ENCODE results near the gene MSRB3.

DNA sequence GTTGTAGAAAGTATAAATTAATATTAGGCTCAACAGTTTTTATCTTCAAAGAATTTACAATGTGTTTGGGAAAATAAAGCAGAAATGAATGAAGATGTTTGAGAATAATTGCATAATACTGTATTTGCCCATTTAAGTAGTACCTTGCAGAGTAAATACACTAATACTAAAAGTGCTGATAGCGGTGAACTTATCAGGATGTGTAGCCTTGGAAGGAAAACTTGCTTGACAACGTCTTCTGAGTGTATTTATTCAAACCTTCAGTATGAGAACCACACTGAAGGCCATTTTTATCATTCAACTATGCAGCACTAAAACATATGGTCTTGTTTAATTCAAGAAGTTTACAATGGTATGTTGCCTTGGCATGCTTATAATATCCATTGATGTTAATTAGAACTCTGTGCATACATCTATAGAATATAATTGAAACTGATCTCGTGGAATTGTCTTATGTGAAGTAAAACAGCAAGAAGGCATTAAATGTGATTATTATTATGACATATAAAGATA is 41.3 kb downstream of the MSRB3 start:
- no peak for TF ChIP-seq POLR2A (IDR thresholded peaks at IDR 0.05)
- TF ChIP-seq, protein P1, sequence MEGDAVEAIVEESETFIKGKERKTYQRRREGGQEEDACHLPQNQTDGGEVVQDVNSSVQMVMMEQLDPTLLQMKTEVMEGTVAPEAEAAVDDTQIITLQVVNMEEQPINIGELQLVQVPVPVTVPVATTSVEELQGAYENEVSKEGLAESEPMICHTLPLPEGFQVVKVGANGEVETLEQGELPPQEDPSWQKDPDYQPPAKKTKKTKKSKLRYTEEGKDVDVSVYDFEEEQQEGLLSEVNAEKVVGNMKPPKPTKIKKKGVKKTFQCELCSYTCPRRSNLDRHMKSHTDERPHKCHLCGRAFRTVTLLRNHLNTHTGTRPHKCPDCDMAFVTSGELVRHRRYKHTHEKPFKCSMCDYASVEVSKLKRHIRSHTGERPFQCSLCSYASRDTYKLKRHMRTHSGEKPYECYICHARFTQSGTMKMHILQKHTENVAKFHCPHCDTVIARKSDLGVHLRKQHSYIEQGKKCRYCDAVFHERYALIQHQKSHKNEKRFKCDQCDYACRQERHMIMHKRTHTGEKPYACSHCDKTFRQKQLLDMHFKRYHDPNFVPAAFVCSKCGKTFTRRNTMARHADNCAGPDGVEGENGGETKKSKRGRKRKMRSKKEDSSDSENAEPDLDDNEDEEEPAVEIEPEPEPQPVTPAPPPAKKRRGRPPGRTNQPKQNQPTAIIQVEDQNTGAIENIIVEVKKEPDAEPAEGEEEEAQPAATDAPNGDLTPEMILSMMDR (IDR thresholded peaks at IDR 0.05) = no peak

All from esophagus squamous epithelium (tissue), 4 donors.